Femur (tissue), 1 donor: Measurements from ENCODE around the gene MAGEA8.
"Not testable (repeated sequence)": the region's sequence is repeated elsewhere in the genome, so short reads cannot be mapped to it uniquely, and the experiment has no call there.

ENCODE experiments used
- DNase-seq: peaks from one replicate; pipeline ENCODE4 v3.0.0-alpha.2; 2017

The MAGEA8 gene, protein sequence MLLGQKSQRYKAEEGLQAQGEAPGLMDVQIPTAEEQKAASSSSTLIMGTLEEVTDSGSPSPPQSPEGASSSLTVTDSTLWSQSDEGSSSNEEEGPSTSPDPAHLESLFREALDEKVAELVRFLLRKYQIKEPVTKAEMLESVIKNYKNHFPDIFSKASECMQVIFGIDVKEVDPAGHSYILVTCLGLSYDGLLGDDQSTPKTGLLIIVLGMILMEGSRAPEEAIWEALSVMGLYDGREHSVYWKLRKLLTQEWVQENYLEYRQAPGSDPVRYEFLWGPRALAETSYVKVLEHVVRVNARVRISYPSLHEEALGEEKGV

DNA sequence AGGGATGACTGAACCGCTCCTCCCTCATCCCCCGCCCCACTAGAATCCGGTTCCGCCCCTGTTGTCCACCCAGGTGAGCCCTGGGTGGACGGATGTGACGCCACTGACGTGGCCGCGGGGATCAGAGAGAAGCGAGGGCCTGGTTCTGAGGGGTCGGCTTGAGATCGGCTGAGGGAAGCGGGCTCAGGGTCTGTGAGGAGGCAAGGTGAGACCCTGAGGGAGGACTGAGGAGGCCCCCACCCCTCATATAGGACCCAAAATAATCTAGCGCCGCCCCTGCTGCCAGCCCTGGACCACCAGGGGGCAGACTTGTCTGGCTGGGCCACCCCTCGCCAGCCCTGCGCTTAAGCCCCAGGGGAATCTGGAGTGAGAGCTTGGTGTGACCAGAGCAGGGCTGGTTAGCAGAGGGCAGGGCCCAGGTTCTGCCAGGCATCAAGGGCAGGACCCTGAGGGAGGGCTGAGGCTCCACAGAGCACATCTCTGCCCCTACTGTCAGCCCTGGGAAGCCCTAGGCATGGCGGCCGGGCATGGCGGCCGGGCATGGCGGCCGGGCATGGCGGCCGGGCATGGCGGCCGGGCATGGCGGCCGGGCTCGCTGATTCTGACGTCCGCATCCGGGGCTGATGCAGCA, at the start of gene MAGEA8:
MAGEA8 (plus strand) TSS at position 103 of the 631 bp plus-strand sequence. CDS start 3,090 bp downstream, outside the sequence.
- DNase-seq: no peak

- DNase-seq: no peak
Observed at GRCh38 chrX:149831473-149831872, 49.5 kb upstream of the MAGEA8 start.

GRCh38 chrX:149836728-149837127, 44.3 kb upstream of the MAGEA8 start:
- DNase-seq: not testable (repeated sequence)

DNA sequence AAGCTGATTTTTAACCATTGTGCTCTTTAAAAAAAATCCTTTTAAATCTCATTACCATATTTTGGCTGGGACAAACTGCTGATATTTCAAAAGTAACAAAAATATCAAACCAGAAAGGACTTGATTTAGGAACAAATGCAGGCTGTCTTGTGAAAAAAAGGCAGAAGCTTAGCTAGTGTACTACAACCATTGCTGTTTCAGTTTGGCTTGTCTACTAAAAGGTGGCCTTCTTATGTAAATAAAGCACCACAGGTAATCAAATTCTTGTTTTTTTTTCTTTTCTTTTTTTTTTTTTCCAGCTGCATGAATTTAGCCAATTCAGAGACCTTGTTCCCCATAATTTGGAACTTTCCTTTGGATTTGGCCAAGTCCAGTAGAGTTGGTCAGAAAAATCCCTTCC, 43.8 kb upstream of the MAGEA8 start:
- no peak for DNase-seq

GRCh38 chrX:149837639-149838038, 43.3 kb upstream of the MAGEA8 start:
- DNase-seq: no peak

DNA sequence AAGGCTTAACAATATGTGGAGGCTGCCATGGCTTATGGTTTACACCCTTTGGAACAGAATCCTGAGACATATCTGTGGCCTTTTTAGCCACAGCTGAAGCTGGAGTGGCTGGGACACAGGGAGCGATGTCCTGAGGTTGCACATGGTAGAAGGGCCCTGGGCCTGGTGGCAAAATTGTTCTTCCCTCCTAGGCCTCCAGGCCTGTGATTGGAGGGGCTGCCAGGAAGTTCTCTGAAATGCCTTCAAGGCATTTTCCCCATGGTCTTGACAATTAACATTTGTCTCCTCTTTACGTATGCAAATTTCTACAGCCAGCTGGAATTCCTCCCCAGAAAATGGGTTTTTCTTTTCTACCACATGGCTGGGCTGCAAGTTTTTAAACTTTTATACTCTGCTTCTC, 39.1 kb upstream of the MAGEA8 start:
- no peak for DNase-seq

- no peak for DNase-seq
Observed at GRCh38 chrX:149845385-149845784, 35.6 kb upstream of the MAGEA8 start.

- DNase-seq: no peak
Observed at GRCh38 chrX:149846789-149847188, 34.2 kb upstream of the MAGEA8 start.

DNA sequence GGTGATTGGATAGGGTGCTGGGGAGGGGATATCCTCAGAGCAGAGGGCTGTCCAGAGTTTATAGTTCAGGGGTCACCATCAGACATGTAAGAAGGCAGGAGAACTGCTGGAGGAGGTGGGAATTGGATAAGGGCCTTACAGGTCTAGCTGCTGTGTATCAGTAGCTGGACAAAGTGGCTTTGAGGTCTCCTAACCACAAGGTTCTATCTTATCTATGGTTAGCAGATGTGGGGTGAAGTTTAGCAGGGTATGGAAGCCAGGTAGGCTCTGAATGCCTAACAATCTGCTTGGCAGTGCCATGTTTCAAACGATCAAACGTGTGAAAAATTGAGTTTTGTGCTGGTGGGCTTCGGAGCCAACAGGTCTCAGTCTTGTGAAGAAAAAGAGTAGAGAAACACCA, 32.1 kb upstream of the MAGEA8 start:
- DNase-seq: no peak

- DNase-seq: no peak
Observed at GRCh38 chrX:149849787-149850186, 31.2 kb upstream of the MAGEA8 start.

DNA sequence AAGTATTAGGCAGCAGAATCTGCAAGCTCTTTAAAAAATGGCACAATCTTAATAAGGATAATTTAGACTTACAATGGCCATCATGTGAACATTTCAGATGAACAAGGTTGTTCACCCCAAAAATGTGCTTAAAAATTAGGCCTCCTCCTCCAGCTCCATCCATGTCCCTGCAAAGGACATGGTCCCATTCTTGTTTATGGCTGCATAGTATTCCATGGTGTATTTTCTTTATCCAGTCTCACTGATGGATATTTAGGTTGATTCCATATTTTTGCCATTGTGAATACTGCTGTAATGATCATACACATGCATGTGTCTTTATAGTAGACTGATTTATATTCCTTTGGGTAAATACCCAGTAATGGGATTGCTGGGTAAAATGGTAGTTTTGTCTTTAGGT, 29.1 kb upstream of the MAGEA8 start:
- no peak for DNase-seq

- no peak for DNase-seq
Observed at GRCh38 chrX:149853925-149854324, 27.1 kb upstream of the MAGEA8 start.

DNA sequence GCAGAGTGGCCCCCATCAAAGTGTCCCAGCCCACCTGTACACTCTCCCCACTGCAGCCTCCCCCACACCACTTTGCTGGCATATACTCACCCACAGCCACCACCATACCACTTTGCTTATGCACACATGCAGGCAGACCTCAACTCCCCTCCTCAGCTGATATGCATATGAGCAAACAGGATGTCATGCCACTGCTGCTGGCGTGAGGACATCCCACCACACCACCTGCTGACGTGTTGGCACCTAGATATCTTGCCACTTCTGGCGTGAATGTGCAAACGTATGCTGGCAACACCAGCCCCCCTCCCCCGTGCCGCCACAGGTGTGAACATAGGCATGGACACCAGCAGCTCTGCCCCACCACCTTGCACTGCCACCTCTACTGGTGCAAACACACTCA, 22.4 kb upstream of the MAGEA8 start:
- DNase-seq: no peak

GRCh38 chrX:149860445-149860844, 20.5 kb upstream of the MAGEA8 start:
- DNase-seq: no peak

GRCh38 chrX:149865390-149865789, 15.6 kb upstream of the MAGEA8 start:
- no peak for DNase-seq

- DNase-seq: no peak
Observed at GRCh38 chrX:149867488-149867887, 13.5 kb upstream of the MAGEA8 start.

- no peak for DNase-seq
Observed at GRCh38 chrX:149870840-149871239, 10.1 kb upstream of the MAGEA8 start.

GRCh38 chrX:149871433-149871832, 9.6 kb upstream of the MAGEA8 start:
- DNase-seq: no peak

DNA sequence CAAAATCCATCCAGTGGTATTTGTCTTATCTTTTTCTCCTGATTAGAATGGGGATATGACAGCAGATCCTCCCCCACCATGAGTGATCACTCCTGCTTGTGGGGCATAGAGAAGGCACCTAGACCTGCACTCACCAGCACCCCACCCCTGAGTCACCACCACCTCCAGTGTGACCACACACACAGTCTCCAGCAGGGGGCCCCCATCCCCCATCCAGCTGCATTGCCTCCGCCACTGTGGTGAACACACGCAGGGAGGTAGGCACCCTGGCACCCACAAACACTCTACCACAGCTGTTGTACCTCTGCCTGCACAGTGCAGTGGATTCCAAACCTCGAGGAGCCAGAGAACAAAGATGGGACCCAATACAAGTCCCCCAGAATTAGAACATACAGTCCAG, 9.0 kb upstream of the MAGEA8 start:
- no peak for DNase-seq

GRCh38 chrX:149877157-149877556, 3.8 kb upstream of the MAGEA8 start:
- DNase-seq: no peak

DNA sequence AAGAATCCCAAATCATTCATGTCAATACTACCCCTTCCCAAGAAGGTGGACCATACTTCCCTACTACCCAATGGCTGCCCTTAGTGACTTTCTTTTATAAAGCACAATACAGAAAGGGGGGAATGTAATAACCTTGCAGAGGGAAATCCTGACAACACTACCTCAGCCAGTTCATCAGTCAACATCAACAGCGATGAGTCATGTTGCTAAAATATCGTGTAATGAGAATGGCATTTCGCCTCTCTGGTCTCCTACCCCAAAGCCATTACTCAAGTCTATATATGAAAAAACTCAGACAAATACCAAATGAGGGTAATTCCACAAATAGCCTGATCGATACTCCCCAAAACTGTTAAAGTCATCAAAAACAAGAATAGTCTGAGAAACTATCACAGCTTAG, 3.3 kb upstream of the MAGEA8 start:
- DNase-seq: no peak

- DNase-seq: not testable (repeated sequence)
Observed at GRCh38 chrX:149890828-149891227, 9.8 kb downstream of the MAGEA8 start.

DNA sequence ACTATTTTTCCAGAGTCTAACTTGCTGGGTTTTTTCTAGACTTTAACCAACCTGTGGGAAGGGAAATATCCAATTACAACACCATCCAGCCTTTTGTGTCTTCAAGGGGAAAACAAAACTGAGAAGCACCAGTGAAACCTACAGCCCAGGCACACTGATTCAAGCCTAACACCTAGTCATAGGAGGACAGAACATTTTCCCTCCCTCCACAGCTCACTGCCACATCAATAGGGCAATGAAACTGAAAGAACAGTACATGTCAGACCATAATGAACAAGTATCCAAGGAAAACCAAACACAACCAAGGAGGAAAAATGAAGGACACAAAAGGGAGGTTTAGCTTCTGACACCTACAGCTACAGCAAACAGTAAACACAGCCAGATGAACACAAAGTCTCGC, 17.6 kb downstream of the MAGEA8 start:
- DNase-seq: no peak

DNA sequence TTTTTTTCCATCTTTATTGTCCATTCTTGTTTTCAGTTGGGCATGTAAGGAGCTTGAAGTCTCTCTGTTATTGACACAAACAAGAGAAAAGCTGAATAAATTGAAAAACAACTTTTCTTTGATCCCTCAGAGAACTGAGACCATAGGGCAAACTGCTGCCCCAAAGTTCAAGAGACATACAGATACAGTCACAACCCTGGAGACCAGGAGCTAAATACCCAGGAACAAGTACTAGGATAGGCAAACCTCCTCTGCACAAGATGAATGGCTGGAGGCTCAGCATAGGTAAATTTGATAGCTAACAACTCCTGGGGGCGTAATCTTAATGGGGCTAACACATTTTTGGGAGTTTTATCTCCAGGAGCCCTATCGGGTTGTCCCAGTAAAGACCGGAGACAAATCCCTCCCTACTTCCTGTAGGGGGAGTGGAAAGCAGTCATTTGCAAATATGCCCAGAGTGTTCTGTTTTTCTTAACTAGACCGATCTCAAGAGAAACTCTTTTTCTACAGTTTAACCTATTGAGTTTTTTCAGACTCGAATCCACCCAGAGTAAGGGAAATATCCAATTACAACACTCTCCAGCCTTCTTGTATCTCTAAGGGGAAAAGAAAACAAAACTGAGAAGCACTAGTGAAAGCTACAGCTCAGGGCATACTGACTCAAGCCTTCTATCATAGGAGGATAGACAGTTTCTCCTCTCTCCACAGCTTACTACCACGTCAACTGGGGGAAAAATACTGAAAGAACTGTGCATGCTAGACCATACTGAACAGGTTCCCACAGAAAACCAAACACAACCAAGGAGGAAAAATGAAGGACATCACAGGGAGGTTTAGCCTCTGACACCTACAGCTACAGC, 23.1 kb downstream of the MAGEA8 start:
- DNase-seq: no peak
